ENCODE measurements around the gene WDR13.
A peak's percentile ranks its signal among the peaks of the same experiment; 100 is the strongest.
"Not testable (repeated sequence)": the region's sequence is repeated elsewhere in the genome, so short reads cannot be mapped to it uniquely, and the experiment has no call there.

The WDR13 gene

GRCh38 chrX:48595929-48596328 lies 1.4 kb upstream of the WDR13 start:
- no peak for DNase-seq (ENCODE audit: low read depth)

GRCh38 chrX:48598614-48599013 lies 1.3 kb downstream of the WDR13 start:
- DNase-seq (ENCODE audit: low read depth) = no peak

GRCh38 chrX:48599341-48599740 lies 2.0 kb downstream of the WDR13 start:
- no peak for DNase-seq (ENCODE audit: low read depth)

GRCh38 chrX:48600226-48600625 lies 2.9 kb downstream of the WDR13 start:
- DNase-seq (ENCODE audit: low read depth) = no peak

- DNase-seq (ENCODE audit: low read depth) = no peak
Observed at GRCh38 chrX:48601741-48602394, 4.6 kb downstream of the WDR13 start.

- no peak for DNase-seq (ENCODE audit: low read depth)
Observed at GRCh38 chrX:48604701-48605100, 7.4 kb downstream of the WDR13 start.

GRCh38 chrX:48606091-48606490 lies 8.8 kb downstream of the WDR13 start:
- DNase-seq (ENCODE audit: low read depth) = no peak

GRCh38 chrX:48611703-48612102 lies 14.4 kb downstream of the WDR13 start:
- DNase-seq (ENCODE audit: low read depth) = no peak

- DNase-seq (ENCODE audit: low read depth) = no peak
Observed at GRCh38 chrX:48613502-48614160, 16.3 kb downstream of the WDR13 start.

- no peak for DNase-seq (ENCODE audit: low read depth)
Observed at GRCh38 chrX:48616576-48616975, 19.3 kb downstream of the WDR13 start.

GRCh38 chrX:48617542-48618340 lies 20.4 kb downstream of the WDR13 start:
- no peak for DNase-seq (ENCODE audit: low read depth)

- no peak for DNase-seq (ENCODE audit: low read depth)
Observed at GRCh38 chrX:48626401-48627298, 29.4 kb downstream of the WDR13 start.

GRCh38 chrX:48631376-48632090 lies 34.2 kb downstream of the WDR13 start:
- DNase-seq (ENCODE audit: low read depth) = peak; percentile 79

- DNase-seq (ENCODE audit: low read depth) = no peak
Observed at GRCh38 chrX:48632207-48632606, 34.9 kb downstream of the WDR13 start.

- DNase-seq (ENCODE audit: low read depth) = no peak
Observed at GRCh38 chrX:48636301-48636700, 39.0 kb downstream of the WDR13 start.

- no peak for DNase-seq (ENCODE audit: low read depth)
Observed at GRCh38 chrX:48636776-48637175, 39.5 kb downstream of the WDR13 start.

- DNase-seq (ENCODE audit: low read depth) = no peak
Observed at GRCh38 chrX:48645669-48646068, 48.4 kb downstream of the WDR13 start.

GRCh38 chrX:48648336-48648751 lies 51.1 kb downstream of the WDR13 start:
- peak; percentile 28 for DNase-seq (ENCODE audit: low read depth)

- no peak for DNase-seq (ENCODE audit: low read depth)
Observed at GRCh38 chrX:48649102-48649501, 51.8 kb downstream of the WDR13 start.

GRCh38 chrX:48652055-48652579 lies 54.8 kb downstream of the WDR13 start:
- not testable (repeated sequence) for DNase-seq (ENCODE audit: low read depth)

- DNase-seq (ENCODE audit: low read depth) = not testable (repeated sequence)
Observed at GRCh38 chrX:48654746-48655145, 57.5 kb downstream of the WDR13 start.

Measured in GM04504 (cell line).